ENCODE data around the gene KIAA0319L.

DNA sequence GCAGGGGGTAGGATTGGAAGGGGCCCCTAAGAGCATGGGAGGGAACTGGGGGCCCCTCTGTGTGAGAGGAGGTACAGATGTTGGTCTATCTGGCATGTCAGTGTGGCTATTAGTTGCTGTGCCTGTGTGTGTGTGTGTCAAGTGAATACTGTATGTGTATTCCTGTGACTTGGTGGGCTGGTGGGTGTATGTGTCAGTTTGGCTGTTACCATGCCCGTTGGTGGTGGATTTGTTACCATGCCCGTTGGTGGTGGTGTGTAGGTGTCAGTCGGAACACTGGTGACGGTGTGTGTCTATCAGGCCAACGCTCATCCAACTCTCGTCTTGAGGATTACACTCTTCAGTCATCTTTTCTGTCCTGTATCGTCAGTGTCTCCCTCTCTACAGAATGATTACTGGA, 38.5 kb upstream of the KIAA0319L start:
- no peak for TF ChIP-seq CTCF (conservative IDR thresholded peaks at IDR 0.05; ENCODE audit: low read depth, low read length)
- no peak for TF ChIP-seq EZH2phosphoT487 (IDR thresholded peaks at IDR 0.05; ENCODE audit: borderline replicate concordance, low read length)

Data from PC-3 (cell line).